Eye (tissue), 1 donor: ENCODE data around the gene BPIFA2.

ENCODE experiments used
- DNase-seq: peaks from one replicate; pipeline ENCODE4 v3.0.0-alpha.2; 2015

BPIFA2 gene

GRCh38 chr20:33203444-33203843 lies 35.5 kb downstream of the BPIFA2 start:
- no peak for DNase-seq

- peak; percentile 90 for DNase-seq
Observed at GRCh38 chr20:33209789-33210188, 41.8 kb downstream of the BPIFA2 start.

GRCh38 chr20:33210371-33210770 lies 42.4 kb downstream of the BPIFA2 start:
- DNase-seq = no peak

GRCh38 chr20:33211817-33212424 lies 44.0 kb downstream of the BPIFA2 start:
- DNase-seq = peak; percentile 64

- no peak for DNase-seq
Observed at GRCh38 chr20:33217052-33217451, 49.1 kb downstream of the BPIFA2 start, which contains the start of gene BPIFA3. Gene BPIFA3, plus strand, starts transcription at chr20:33217352. Its CDS starts 185 bp downstream, at chr20:33217537.

- no peak for DNase-seq
Observed at GRCh38 chr20:33224399-33224798, 56.4 kb downstream of the BPIFA2 start.

GRCh38 chr20:33229843-33230242 lies 61.9 kb downstream of the BPIFA2 start:
- no peak for DNase-seq
